Heart left ventricle (tissue), 13 donors: ENCODE results near the gene HRH2.

ENCODE experiments used
- POLR2A ChIP-seq, 2 donors: fragments of 450-650 bp; IDR thresholded peaks; one replicate each; pipeline ENCODE4 v1.6.1; 2017; ENCODE audit warnings: antibody characterized with exemption in 2 of 2, mild to moderate bottlenecking in 2 of 2, moderate library complexity in 2 of 2
- TF ChIP-seq, protein P1 (sequence below), 12 donors: fragments of 200-600 bp; sonication (generic) in 4 of 12; IDR thresholded peaks; one replicate each; pipeline versions ENCODE4 v1.5.0 to v1.8.0; 2018 to 2022; ENCODE audit warnings: antibody characterized with exemption in 12 of 12, mild to moderate bottlenecking in 5 of 12
- donor health status: ischemic (EF 13 %, LVEDD 7.1; RV severe dilation, severe dysfunction).
- donor health status: DM: no; HTN: yes; CAD: no.
- donor health status: DM: no; HTN: no; CAD: no.
- donor health status: ischemic (EF 25% LVEDD 6.9; RV normal size, moderate dysfunction).
- donor health status: ischemic (EF 25% LVEDD 5.7; RV mildly dilated, moderate dysfunction).
- donor health status: ischemic (EF 35%, LVEDD 5.7; RV mildly dilated, moderate dysfunction).
- donor health status: nonischemic (EF 11% LVEDD 7.7; RV severe dilation, severe dysfunction).
- donor health status: DM: yes; HTN: yes; CAD: no.
- donor health status: PGD.
- donor health status: ischemic (EF 29% LVEDD 5.4; RV normal size, mild dysfunction).
- donor health status: nonischemic (EF 23%, LVEDD 6.1; RV moderate dilation, normal function).

DNA sequence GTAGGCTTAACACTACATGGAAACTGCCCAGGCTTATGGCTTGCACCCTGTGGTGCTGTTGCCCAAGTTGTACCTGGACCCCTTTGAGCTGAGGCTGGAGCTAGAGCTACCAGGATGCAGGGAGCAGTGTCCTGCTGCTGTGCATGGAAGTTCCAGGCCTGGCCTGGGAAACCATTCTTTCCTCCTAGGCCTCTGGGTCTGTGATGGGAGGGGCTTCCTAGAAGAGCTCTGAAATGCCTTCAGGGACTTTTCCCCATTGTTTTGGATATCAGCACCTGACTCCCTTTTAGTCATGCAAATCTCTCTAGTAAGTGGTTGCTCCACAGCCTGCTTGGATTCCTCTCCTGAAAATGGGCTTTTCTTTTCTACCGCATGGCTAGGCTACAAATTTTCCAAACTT lies 7.9 kb upstream of the HRH2 start:
- TF ChIP-seq, protein P1, sequence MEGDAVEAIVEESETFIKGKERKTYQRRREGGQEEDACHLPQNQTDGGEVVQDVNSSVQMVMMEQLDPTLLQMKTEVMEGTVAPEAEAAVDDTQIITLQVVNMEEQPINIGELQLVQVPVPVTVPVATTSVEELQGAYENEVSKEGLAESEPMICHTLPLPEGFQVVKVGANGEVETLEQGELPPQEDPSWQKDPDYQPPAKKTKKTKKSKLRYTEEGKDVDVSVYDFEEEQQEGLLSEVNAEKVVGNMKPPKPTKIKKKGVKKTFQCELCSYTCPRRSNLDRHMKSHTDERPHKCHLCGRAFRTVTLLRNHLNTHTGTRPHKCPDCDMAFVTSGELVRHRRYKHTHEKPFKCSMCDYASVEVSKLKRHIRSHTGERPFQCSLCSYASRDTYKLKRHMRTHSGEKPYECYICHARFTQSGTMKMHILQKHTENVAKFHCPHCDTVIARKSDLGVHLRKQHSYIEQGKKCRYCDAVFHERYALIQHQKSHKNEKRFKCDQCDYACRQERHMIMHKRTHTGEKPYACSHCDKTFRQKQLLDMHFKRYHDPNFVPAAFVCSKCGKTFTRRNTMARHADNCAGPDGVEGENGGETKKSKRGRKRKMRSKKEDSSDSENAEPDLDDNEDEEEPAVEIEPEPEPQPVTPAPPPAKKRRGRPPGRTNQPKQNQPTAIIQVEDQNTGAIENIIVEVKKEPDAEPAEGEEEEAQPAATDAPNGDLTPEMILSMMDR (IDR thresholded peaks at IDR 0.05): no peak
- TF ChIP-seq POLR2A (IDR thresholded peaks at IDR 0.05): no peak
